B cell (primary cell): Measurements from ENCODE around the gene NPIPB8. TPM values are rescaled to one million over a fixed set of nuclear protein-coding genes. Genes with fewer than 3 reads are reported as not detected.
A peak's percentile ranks its signal among the peaks of the same experiment; 100 is the strongest.
"Not testable (repeated sequence)": the region's sequence is repeated elsewhere in the genome, so short reads cannot be mapped to it uniquely, and the experiment has no call there.

Source experiments
- ATAC-seq: fragments of 200-7000 bp; cut with Tn5 transposase; one replicate; pipeline ENCODE4 v1.10.0; 2021; ENCODE audit warnings: low read depth, mild to moderate bottlenecking, moderate number of reproducible peaks, moderate library complexity
- CTCF ChIA-PET: fragments of 350-600 bp; sonication (Branson Sonifier 250); formaldehyde crosslinking; loops from one replicate; lab custom pipeline; 2021; ENCODE audit warnings: antibody characterized with exemption, inconsistent platforms; lab: Charles Lee
- POLR2A ChIA-PET: fragments of 350-600 bp; sonication (Branson Sonifier 250); formaldehyde crosslinking; loops from one replicate; lab custom pipeline; 2021; ENCODE audit warnings: antibody characterized with exemption; lab: Charles Lee
- DNase-seq: peaks from one replicate; pipeline ENCODE4 v3.0.0; 2013
- H2AFZ ChIP-seq: 2 replicates; pipeline ENCODE4 v1.6.1; 2012; ENCODE audit warnings: mild to moderate bottlenecking, low read depth, low read length; ENCODE audit not compliant: insufficient read depth, poor library complexity, severe bottlenecking
- H3K27ac ChIP-seq, 2 donors: 1 replicate in 1 of 2; 2 replicates in 1 of 2; pipeline ENCODE4 v1.5.1; 2012 to 2013; ENCODE audit warnings: low read length in 2 of 2, mild to moderate bottlenecking in 2 of 2, moderate library complexity in 1 of 2
- H3K27me3 ChIP-seq, 4 experiments: fragments of 200-600 bp in 1 of 4; sonication (generic) in 1 of 4; replicated peaks in 1 of 4; 1 replicate in 2 of 4; 2 replicates in 2 of 4; pipeline versions ENCODE4 v1.6.1 to v1.7.0; 2013 to 2016; ENCODE audit warnings: low read length in 3 of 4, mild to moderate bottlenecking in 2 of 4, mixed read lengths in 1 of 4, moderate library complexity in 1 of 4; ENCODE audit not compliant: insufficient read depth in 4 of 4, control insufficient read depth in 3 of 4; ENCODE audit errors: control extremely low read depth in 1 of 4
- H3K36me3 ChIP-seq, 2 experiments: replicated peaks in 1 of 2; 1 replicate in 1 of 2; 2 replicates in 1 of 2; pipeline versions ENCODE4 v1.6.1 to v1.7.1; 2013; ENCODE audit warnings: low read length in 1 of 2; ENCODE audit not compliant: insufficient read depth in 2 of 2, control insufficient read depth in 1 of 2; ENCODE audit errors: control extremely low read depth in 1 of 2, extremely low read depth in 1 of 2
- H3K4me1 ChIP-seq, 2 donors: fragments of 200-600 bp in 1 of 2; sonication (generic) in 1 of 2; 1 replicate in 1 of 2; 2 replicates in 1 of 2; pipeline versions ENCODE4 v1.5.1 to v1.6.1; 2013 to 2017; ENCODE audit warnings: low read length in 2 of 2; ENCODE audit not compliant: control insufficient read depth in 2 of 2, insufficient read depth in 2 of 2
- H3K4me2 ChIP-seq: replicated peaks from 2 replicates; pipeline ENCODE3; 2012; ENCODE audit warnings: mild to moderate bottlenecking, low read depth, low read length; ENCODE audit not compliant: poor library complexity, severe bottlenecking
- H3K4me3 ChIP-seq, 5 experiments: fragments of 200-600 bp in 1 of 5; sonication (generic) in 1 of 5; 1 replicate in 3 of 5; 2 replicates in 2 of 5; pipeline versions ENCODE4 v1.5.1 to v1.7.0; 2011 to 2016; ENCODE audit warnings: low read length in 4 of 5, mild to moderate bottlenecking in 4 of 5, low read depth in 2 of 5, control low read depth in 1 of 5, moderate library complexity in 1 of 5; ENCODE audit not compliant: insufficient read depth in 1 of 5; ENCODE audit errors: control extremely low read depth in 1 of 5, extremely low read depth in 1 of 5
- H3K79me2 ChIP-seq: fragments of 200-600 bp; sonication (generic); one replicate; pipeline ENCODE4 v1.6.0; 2016; ENCODE audit warnings: low read length; ENCODE audit not compliant: control insufficient read depth, insufficient read depth
- H3K9ac ChIP-seq: fragments of 200-600 bp; sonication (generic); 2 replicates; pipeline ENCODE4 v1.6.1; 2017; ENCODE audit warnings: mild to moderate bottlenecking, low read length, moderate library complexity
- H3K9me3 ChIP-seq, 3 donors: one replicate each; pipeline versions ENCODE4 v1.6.1 to v1.7.1; 2013; ENCODE audit warnings: low read length in 2 of 3; ENCODE audit not compliant: control insufficient read depth in 2 of 3, insufficient read depth in 1 of 3; ENCODE audit errors: control extremely low read depth in 1 of 3
- H4K20me1 ChIP-seq: 2 replicates; pipeline ENCODE4 v1.6.0; 2012; ENCODE audit warnings: mild to moderate bottlenecking, low read length; ENCODE audit not compliant: insufficient read depth, control insufficient read depth, poor library complexity, severe bottlenecking
- H3K27ac Mint-ChIP-seq: one replicate; pipeline ENCODE4 v1.8.0; 2021; ENCODE audit warnings: mixed read lengths
- H3K27me3 Mint-ChIP-seq: one replicate; pipeline ENCODE4 v1.8.0; 2021; ENCODE audit warnings: mixed read lengths
- H3K4me1 Mint-ChIP-seq: one replicate; pipeline ENCODE4 v1.8.0; 2021; ENCODE audit warnings: mixed read lengths
- H3K4me3 Mint-ChIP-seq: one replicate; pipeline ENCODE4 v1.8.0; 2021; ENCODE audit warnings: mixed read lengths
- H3K9me3 Mint-ChIP-seq: one replicate; pipeline ENCODE4 v1.8.0; 2022; ENCODE audit warnings: mixed read lengths; ENCODE audit not compliant: insufficient read depth
- EZH2 ChIP-seq: IDR thresholded peaks from 2 replicates; pipeline ENCODE4 v1.6.1; 2012; ENCODE audit warnings: borderline replicate concordance, low read depth, mild to moderate bottlenecking, moderate library complexity, low read length; ENCODE audit not compliant: insufficient read depth, poor library complexity, severe bottlenecking
- WGBS: methylation state at CpG from one replicate; pipeline ENCODE4 v1.1.5; 2013; ENCODE audit warnings: missing lambda C conversion rate; ENCODE audit not compliant: insufficient coverage; 5-methylcytosine and 5-hydroxymethylcytosine counted together
- intact Hi-C: fragments of 100-400 bp; cut with micrococcal nuclease; formaldehyde crosslinking; loops from one replicate; pipeline ENCODE4 v1.10.0; 2022
- polyA plus RNA-seq: library from polyadenylated mRNA; depleted of rRNA; stranded (reverse); fragments of >200 nt; gene quantifications from 2 replicates; pipeline ENCODE4 v1.2.3, GENCODE V29; 2012
- total RNA-seq, 2 donors: library from RNA; stranded (reverse); fragments of 120-200 nt in 1 of 2; gene quantifications; 1 replicate in 1 of 2; 2 replicates in 1 of 2; pipeline versions ENCODE4 v1.2.3 to v1.2.4, GENCODE V29; 2013 to 2022
- TF ChIP-seq, protein P1 (sequence below): fragments of 200-600 bp; IDR thresholded peaks from one replicate; pipeline ENCODE4 v1.8.0; 2022; ENCODE audit warnings: antibody characterized with exemption, mild to moderate bottlenecking

The NPIPB8 gene
- total and polyA plus RNA-seq, 2 donors (not counting 1 experiment from before 2014, with no cell fraction given), result 0.04 to 1.1 TPM

DNA sequence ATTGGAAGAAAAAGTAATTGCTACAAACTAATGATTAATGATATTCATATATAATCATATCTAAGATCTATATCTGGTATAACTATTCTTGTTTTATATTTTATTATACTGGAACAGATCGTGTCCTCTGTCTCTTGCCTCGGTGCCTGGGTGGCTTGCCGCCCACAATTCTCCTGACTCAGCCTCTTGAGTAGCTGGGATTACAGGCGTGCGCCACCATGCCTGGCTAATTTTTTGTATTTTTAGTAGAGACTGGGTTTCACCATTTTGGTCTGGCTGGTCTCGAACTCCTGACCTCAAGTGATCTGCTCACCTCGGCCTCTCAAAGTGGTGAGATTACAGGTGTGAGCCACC is 21.7 kb upstream of the NPIPB8 start:
- H3K79me2 ChIP-seq, H3K27ac Mint-ChIP-seq, intact Hi-C loops, H3K4me3 Mint-ChIP-seq, POLR2A ChIA-PET, ATAC-seq, H3K4me2 ChIP-seq, H3K27me3 Mint-ChIP-seq, H4K20me1 ChIP-seq, H3K4me1 Mint-ChIP-seq, DNase-seq, H3K9me3 Mint-ChIP-seq, H3K27me3 ChIP-seq, H2AFZ ChIP-seq, H3K9ac ChIP-seq, H3K36me3 ChIP-seq, H3K4me3 ChIP-seq, CTCF ChIA-PET, H3K4me1 ChIP-seq, H3K27ac ChIP-seq, H3K9me3 ChIP-seq: not testable (repeated sequence)
- TF ChIP-seq, protein P1, sequence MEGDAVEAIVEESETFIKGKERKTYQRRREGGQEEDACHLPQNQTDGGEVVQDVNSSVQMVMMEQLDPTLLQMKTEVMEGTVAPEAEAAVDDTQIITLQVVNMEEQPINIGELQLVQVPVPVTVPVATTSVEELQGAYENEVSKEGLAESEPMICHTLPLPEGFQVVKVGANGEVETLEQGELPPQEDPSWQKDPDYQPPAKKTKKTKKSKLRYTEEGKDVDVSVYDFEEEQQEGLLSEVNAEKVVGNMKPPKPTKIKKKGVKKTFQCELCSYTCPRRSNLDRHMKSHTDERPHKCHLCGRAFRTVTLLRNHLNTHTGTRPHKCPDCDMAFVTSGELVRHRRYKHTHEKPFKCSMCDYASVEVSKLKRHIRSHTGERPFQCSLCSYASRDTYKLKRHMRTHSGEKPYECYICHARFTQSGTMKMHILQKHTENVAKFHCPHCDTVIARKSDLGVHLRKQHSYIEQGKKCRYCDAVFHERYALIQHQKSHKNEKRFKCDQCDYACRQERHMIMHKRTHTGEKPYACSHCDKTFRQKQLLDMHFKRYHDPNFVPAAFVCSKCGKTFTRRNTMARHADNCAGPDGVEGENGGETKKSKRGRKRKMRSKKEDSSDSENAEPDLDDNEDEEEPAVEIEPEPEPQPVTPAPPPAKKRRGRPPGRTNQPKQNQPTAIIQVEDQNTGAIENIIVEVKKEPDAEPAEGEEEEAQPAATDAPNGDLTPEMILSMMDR, result peak; percentile 4
- WGBS, result 90% methylated on average over 4 of the region's 7 CpGs

DNA sequence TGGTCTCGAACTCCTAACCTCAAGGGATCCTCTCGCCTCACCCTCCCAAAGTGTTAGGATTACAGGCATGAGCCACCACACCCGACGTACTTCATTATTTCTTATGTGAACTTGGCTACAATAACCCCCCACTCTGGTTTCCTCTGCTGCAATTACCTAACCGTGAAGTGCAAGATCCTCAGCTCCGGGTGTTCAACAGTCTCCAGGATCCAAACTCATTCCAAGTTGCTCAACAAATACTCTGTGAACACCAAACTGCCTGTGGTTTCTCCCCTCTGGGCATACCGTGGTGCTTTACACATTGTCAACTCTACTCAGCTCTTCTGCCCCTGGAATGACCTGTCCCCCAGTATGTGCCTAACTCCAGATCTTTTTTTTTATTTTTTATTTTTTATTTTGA is 21.2 kb upstream of the NPIPB8 start:
- Histone ChIP-seq H3K27ac (no peak overlapping the region), H3K36me3 (no peaks in the 10 kb centered on the region), H3K4me2 (no peak overlapping the region), H4K20me1 (no peaks in the 10 kb centered on the region), H3K9ac (no peak overlapping the region), H3K4me3 (no peak overlapping the region), H3K27me3 (no peaks in the 10 kb centered on the region), H3K79me2 (no peaks in the 10 kb centered on the region), H3K4me1 (peaks cover 3% of the 10 kb centered on the region in 2 donors), H2AFZ (no peak overlapping the region), H3K9me3 (no peaks in the 10 kb centered on the region)
- DNase-seq (no peak), ATAC-seq (no peak)
- TF ChIP-seq EZH2, result no peak
- TF ChIP-seq, protein P1, result no peak
- Mint-ChIP-seq H3K9me3 (no peaks in the 10 kb centered on the region), H3K27me3 (no peaks in the 10 kb centered on the region), H3K4me3 (no peak overlapping the region), H3K4me1 (peaks cover 6% of the 10 kb centered on the region), H3K27ac (no peak overlapping the region)
- intact Hi-C loops, result no loop called here
- 82% methylated on average over 7 of the region's 7 CpGs for WGBS
- CTCF ChIA-PET, result no interaction called here
- POLR2A ChIA-PET, result interaction anchor here (0.6 kb wide), 1 partner anchor 12 kb away, joined by 8 read pairs; no protein-coding TSS in a partner anchor
